ENCODE results near the gene ACTN1.

The ACTN1 gene

GRCh38 chr14:68968721-68969120, 10.4 kb downstream of the ACTN1 start:
- no peak for DNase-seq

GRCh38 chr14:68968051-68968450, 11.1 kb downstream of the ACTN1 start:
- DNase-seq: no peak

GRCh38 chr14:68967459-68967940, 11.6 kb downstream of the ACTN1 start:
- DNase-seq: no peak

GRCh38 chr14:68966872-68967301, 12.2 kb downstream of the ACTN1 start:
- no peak for DNase-seq

- no peak for DNase-seq
These were observed 13.8 kb downstream of the ACTN1 start for GRCh38 chr14:68965261-68965761.

- DNase-seq: no peak
These were observed 14.6 kb downstream of the ACTN1 start for GRCh38 chr14:68964300-68965093.

- DNase-seq: no peak
These were observed 16.4 kb downstream of the ACTN1 start for GRCh38 chr14:68962681-68963080.

- peak; percentile 65 for DNase-seq
These were observed 17.1 kb downstream of the ACTN1 start for GRCh38 chr14:68961781-68962584.

GRCh38 chr14:68961361-68961760, 17.7 kb downstream of the ACTN1 start:
- no peak for DNase-seq

- DNase-seq: no peak
These were observed 19.0 kb downstream of the ACTN1 start for GRCh38 chr14:68960123-68960522.

GRCh38 chr14:68959035-68959434, 20.1 kb downstream of the ACTN1 start:
- DNase-seq: no peak

GRCh38 chr14:68958553-68958952, 20.5 kb downstream of the ACTN1 start:
- DNase-seq: no peak

- DNase-seq: no peak
These were observed 21.3 kb downstream of the ACTN1 start for GRCh38 chr14:68957775-68958174.

GRCh38 chr14:68956724-68957123, 22.4 kb downstream of the ACTN1 start:
- DNase-seq: no peak

- no peak for DNase-seq
These were observed 23.3 kb downstream of the ACTN1 start for GRCh38 chr14:68955851-68956179.

- DNase-seq: no peak
These were observed 23.8 kb downstream of the ACTN1 start for GRCh38 chr14:68955164-68955850.

GRCh38 chr14:68953196-68953555, 25.9 kb downstream of the ACTN1 start:
- DNase-seq: no peak

GRCh38 chr14:68952531-68953195, 26.4 kb downstream of the ACTN1 start:
- DNase-seq: no peak

- DNase-seq: no peak
These were observed 27.1 kb downstream of the ACTN1 start for GRCh38 chr14:68951800-68952530.

GRCh38 chr14:68951035-68951797, 27.9 kb downstream of the ACTN1 start:
- DNase-seq: no peak

GRCh38 chr14:68950111-68950510, 29.0 kb downstream of the ACTN1 start:
- no peak for DNase-seq

Measured in DMS79 treated with DMSO at 0.1 percent for 48 hours (cell line).